Measurements from ENCODE around the gene ATG16L2.
"Not testable (repeated sequence)": the region's sequence is repeated elsewhere in the genome, so short reads cannot be mapped to it uniquely, and the experiment has no call there.

The ATG16L2 gene

GRCh38 chr11:72824811-72825505 lies 10.7 kb downstream of the ATG16L2 start:
- Mint-ChIP-seq H3K4me1 (peaks cover 19% of the 10 kb centered on the region), H3K36me3 (peaks cover 4% of the 10 kb centered on the region), H3K4me3 (no peak overlapping the region), H3K27ac (peak overlapping the region; percentile 85), H3K9me3 (no peaks in the 10 kb centered on the region), H3K27me3 (no peaks in the 10 kb centered on the region)

GRCh38 chr11:72825661-72826060 lies 11.4 kb downstream of the ATG16L2 start:
- Mint-ChIP-seq H3K27ac (peak overlapping the region; percentile 85), H3K36me3 (peaks cover 2% of the 10 kb centered on the region), H3K4me3 (no peak overlapping the region), H3K27me3 (no peaks in the 10 kb centered on the region), H3K9me3 (no peaks in the 10 kb centered on the region), H3K4me1 (peaks cover 12% of the 10 kb centered on the region)

- peaks cover 8% of the 10 kb centered on the region for H3K4me1 Mint-ChIP-seq
- H3K27ac Mint-ChIP-seq, result no peak overlapping the region
- no peak overlapping the region for H3K4me3 Mint-ChIP-seq
- H3K27me3 Mint-ChIP-seq, result no peaks in the 10 kb centered on the region
- peaks cover 2% of the 10 kb centered on the region for H3K36me3 Mint-ChIP-seq
- no peaks in the 10 kb centered on the region for H3K9me3 Mint-ChIP-seq
Measured at GRCh38 chr11:72826191-72826941, 12.2 kb downstream of the ATG16L2 start.

- Mint-ChIP-seq H3K4me3 (no peak overlapping the region), H3K9me3 (no peaks in the 10 kb centered on the region), H3K4me1 (peaks cover 14% of the 10 kb centered on the region), H3K27me3 (no peaks in the 10 kb centered on the region), H3K36me3 (peaks cover 2% of the 10 kb centered on the region), H3K27ac (no peak overlapping the region)
Measured at GRCh38 chr11:72826942-72827480, 12.8 kb downstream of the ATG16L2 start.

- H3K36me3 Mint-ChIP-seq, H3K27me3 Mint-ChIP-seq, H3K4me3 Mint-ChIP-seq, H3K9me3 Mint-ChIP-seq, H3K27ac Mint-ChIP-seq: not testable (repeated sequence)
- peaks cover 17% of the 10 kb centered on the region for H3K4me1 Mint-ChIP-seq
Measured at GRCh38 chr11:72827656-72828055, 13.4 kb downstream of the ATG16L2 start.

GRCh38 chr11:72828081-72828567 lies 13.9 kb downstream of the ATG16L2 start:
- H3K9me3 Mint-ChIP-seq, result no peaks in the 10 kb centered on the region
- H3K4me1 Mint-ChIP-seq, result peaks cover 17% of the 10 kb centered on the region
- no peak overlapping the region for H3K4me3 Mint-ChIP-seq
- H3K27ac Mint-ChIP-seq, result peak overlapping the region; percentile 69
- H3K27me3 Mint-ChIP-seq, result no peaks in the 10 kb centered on the region
- H3K36me3 Mint-ChIP-seq, result peaks cover 2% of the 10 kb centered on the region

- Mint-ChIP-seq H3K4me1 (peaks cover 17% of the 10 kb centered on the region), H3K9me3 (no peaks in the 10 kb centered on the region), H3K4me3 (no peak overlapping the region), H3K27me3 (no peaks in the 10 kb centered on the region), H3K27ac (peak overlapping the region; percentile 8), H3K36me3 (no peaks in the 10 kb centered on the region)
Measured at GRCh38 chr11:72828692-72829101, 14.5 kb downstream of the ATG16L2 start.

GRCh38 chr11:72829178-72829577 lies 15.0 kb downstream of the ATG16L2 start:
- no peaks in the 10 kb centered on the region for H3K9me3 Mint-ChIP-seq
- H3K27me3 Mint-ChIP-seq, result no peaks in the 10 kb centered on the region
- no peaks in the 10 kb centered on the region for H3K36me3 Mint-ChIP-seq
- H3K27ac Mint-ChIP-seq, result peak overlapping the region; percentile 72
- no peak overlapping the region for H3K4me3 Mint-ChIP-seq
- peaks cover 17% of the 10 kb centered on the region for H3K4me1 Mint-ChIP-seq

GRCh38 chr11:72829884-72830533 lies 15.8 kb downstream of the ATG16L2 start:
- H3K27ac Mint-ChIP-seq, result peak overlapping the region; percentile 72
- no peaks in the 10 kb centered on the region for H3K27me3 Mint-ChIP-seq
- no peaks in the 10 kb centered on the region for H3K36me3 Mint-ChIP-seq
- H3K4me3 Mint-ChIP-seq, result no peak overlapping the region
- no peaks in the 10 kb centered on the region for H3K9me3 Mint-ChIP-seq
- peaks cover 17% of the 10 kb centered on the region for H3K4me1 Mint-ChIP-seq

- Mint-ChIP-seq H3K27me3 (no peaks in the 10 kb centered on the region), H3K9me3 (no peaks in the 10 kb centered on the region), H3K4me1 (peaks cover 17% of the 10 kb centered on the region), H3K27ac (peak overlapping the region; percentile 61), H3K4me3 (no peak overlapping the region), H3K36me3 (no peaks in the 10 kb centered on the region)
Measured at GRCh38 chr11:72831521-72832300, 17.5 kb downstream of the ATG16L2 start.

GRCh38 chr11:72832301-72833082 lies 18.3 kb downstream of the ATG16L2 start:
- Mint-ChIP-seq H3K27ac (peak overlapping the region; percentile 82), H3K27me3 (no peaks in the 10 kb centered on the region)

GRCh38 chr11:72833083-72833733 lies 19.0 kb downstream of the ATG16L2 start:
- Mint-ChIP-seq H3K4me3 (no peak overlapping the region), H3K27ac (peak overlapping the region; percentile 82), H3K27me3 (no peaks in the 10 kb centered on the region), H3K9me3 (no peaks in the 10 kb centered on the region), H3K4me1 (peaks cover 12% of the 10 kb centered on the region), H3K36me3 (no peaks in the 10 kb centered on the region)

More at GRCh38 chr11:72832301-72833082, 18.3 kb downstream of the ATG16L2 start:
- Mint-ChIP-seq H3K36me3 (no peaks in the 10 kb centered on the region), H3K4me3 (no peak overlapping the region), H3K4me1 (peaks cover 17% of the 10 kb centered on the region), H3K9me3 (no peaks in the 10 kb centered on the region)

GRCh38 chr11:72833811-72834493 lies 19.7 kb downstream of the ATG16L2 start:
- Mint-ChIP-seq H3K4me1 (peaks cover 10% of the 10 kb centered on the region), H3K27me3 (no peaks in the 10 kb centered on the region), H3K27ac (peak overlapping the region; percentile 88), H3K9me3 (no peaks in the 10 kb centered on the region), H3K4me3 (no peak overlapping the region), H3K36me3 (no peaks in the 10 kb centered on the region)

Measured in activated naive CD4-positive, alpha-beta T cell treated with anti-CD3 and anti-CD28 coated beads, Interleukin-2, amount 50 U/mL, for 24 hours (primary cell).